ENCODE measurements around the gene SCAP.

- TF ChIP-seq EZH2 (IDR thresholded peaks at IDR 0.05; ENCODE audit: borderline replicate concordance, low read depth, low read length, severe bottlenecking), result no peak
- no peak for TF ChIP-seq CTCF (IDR thresholded peaks at IDR 0.05; ENCODE audit: borderline replicate concordance, extremely low read depth, low read length, poor library complexity, severe bottlenecking)
Measured at GRCh38 chr3:47444103-47444502, 31.6 kb downstream of the SCAP start.

Data from DND-41 (cell line).